A673 (cell line): ENCODE data around the gene NT5C. TPM values are rescaled to one million over a fixed set of nuclear protein-coding genes. Genes with fewer than 3 reads are reported as not detected.

Experiments used
- BruUV-seq: library from RNA; stranded (reverse); fragments of 400-500 nt; replicated peaks from 2 replicates; lab custom pipeline; 2021; lab: Mats Ljungman, UMichigan
- CTCF ChIA-PET: fragments of 300-600 bp; sonication (Branson Sonifier 250); formaldehyde crosslinking; loops from one replicate; lab custom pipeline; 2022; ENCODE audit warnings: antibody characterized with exemption; lab: Charles Lee
- POLR2A ChIA-PET: fragments of 300-600 bp; sonication (Branson Sonifier 250); formaldehyde crosslinking; loops from one replicate; lab custom pipeline; 2022; ENCODE audit warnings: antibody characterized with exemption; ENCODE audit not compliant: low non-redundant PET; lab: Charles Lee
- DNase-seq: peaks from one replicate; pipeline ENCODE4 v3.0.0-alpha.2; 2015; ENCODE audit warnings: low spot score
- H3K27ac ChIP-seq: fragments of 200-600 bp; sonication (generic); 2 replicates; pipeline ENCODE4 v1.5.1; 2016; ENCODE audit warnings: mixed run types, low read depth, mild to moderate bottlenecking, mixed read lengths, antibody characterized with exemption, low read length; ENCODE audit not compliant: poor library complexity, severe bottlenecking
- H3K27me3 ChIP-seq: fragments of 200-600 bp; sonication (generic); replicated peaks from 2 replicates; pipeline ENCODE4 v1.6.1; 2017; ENCODE audit warnings: mixed run types, low read depth, mild to moderate bottlenecking, mixed read lengths, antibody characterized with exemption, low read length; ENCODE audit not compliant: insufficient read depth, poor library complexity
- H3K36me3 ChIP-seq: fragments of 200-600 bp; sonication (generic); 2 replicates; pipeline ENCODE4 v1.6.1; 2016; ENCODE audit warnings: mixed run types, mild to moderate bottlenecking, mixed read lengths, antibody characterized with exemption, low read length; ENCODE audit not compliant: insufficient read depth, poor library complexity, severe bottlenecking
- H3K4me1 ChIP-seq: fragments of 200-600 bp; sonication (generic); 2 replicates; pipeline ENCODE4 v1.6.1; 2017; ENCODE audit warnings: mixed run types, mild to moderate bottlenecking, mixed read lengths, antibody characterized with exemption, low read length; ENCODE audit not compliant: insufficient read depth, poor library complexity, severe bottlenecking
- H3K4me3 ChIP-seq: fragments of 200-600 bp; sonication (generic); 2 replicates; pipeline ENCODE4 v1.5.1; 2016; ENCODE audit warnings: low read depth, mixed run types, mild to moderate bottlenecking, mixed read lengths, low read length; ENCODE audit not compliant: poor library complexity, severe bottlenecking
- H3K9me3 ChIP-seq: fragments of 200-600 bp; sonication (generic); 2 replicates; pipeline ENCODE4 v1.6.1; 2016; ENCODE audit warnings: mixed run types, low read depth, mild to moderate bottlenecking, mixed read lengths, antibody characterized with exemption, low read length; ENCODE audit not compliant: poor library complexity, severe bottlenecking
- CTCF ChIP-seq: fragments of 300-800, 200-600 bp; sonication (generic); conservative IDR thresholded peaks from 2 replicates; pipeline ENCODE4 v1.5.1; 2017; ENCODE audit warnings: low read depth, mild to moderate bottlenecking, antibody characterized with exemption, low read length, moderate library complexity, mixed read lengths
- EZH2 ChIP-seq: fragments of 200-600 bp; sonication (generic); IDR thresholded peaks from 2 replicates; pipeline ENCODE4 v1.6.1; 2017; ENCODE audit warnings: borderline replicate concordance, low read depth, mild to moderate bottlenecking, mixed read lengths, antibody characterized with exemption, low read length; ENCODE audit not compliant: poor library complexity, severe bottlenecking
- intact Hi-C: fragments of 100-400 bp; cut with micrococcal nuclease; formaldehyde crosslinking; loops from one replicate; pipeline ENCODE4 v1.10.0; 2022; ENCODE audit not compliant: unreplicated experiment
- total RNA-seq: library from RNA; stranded (reverse); gene quantifications from 2 replicates; pipeline ENCODE4 v1.2.3, GENCODE V29; 2021

Gene NT5C
- total RNA-seq, 1 experiment from 2014 or later, result 43.3 TPM

- CTCF ChIA-PET, result no interaction called here
- POLR2A ChIA-PET, result no interaction called here
These were observed 33.7 kb downstream of the NT5C start for GRCh38 chr17:75097865-75098264.

GRCh38 chr17:75096082-75096625, 35.4 kb downstream of the NT5C start:
- ChIA-PET CTCF (no interaction called here), POLR2A (no interaction called here)
- Histone ChIP-seq H3K27ac (no peak overlapping the region), H3K4me3 (no peak overlapping the region), H3K36me3 (no peaks in the 10 kb centered on the region), H3K9me3 (no peaks in the 10 kb centered on the region), H3K4me1 (no peaks in the 10 kb centered on the region), H3K27me3 (no peaks in the 10 kb centered on the region)
- no TSS peak for BruUV-seq
- no peak for TF ChIP-seq CTCF
- TF ChIP-seq EZH2, result no peak
- intact Hi-C loops, result no loop called here
- no peak for DNase-seq

More at GRCh38 chr17:75097865-75098264, 33.7 kb downstream of the NT5C start:
- Histone ChIP-seq H3K4me3 (no peak overlapping the region), H3K4me1 (no peaks in the 10 kb centered on the region), H3K36me3 (no peaks in the 10 kb centered on the region), H3K27ac (no peak overlapping the region), H3K9me3 (no peaks in the 10 kb centered on the region), H3K27me3 (no peaks in the 10 kb centered on the region)
- no peak for DNase-seq
- no TSS peak for BruUV-seq
- intact Hi-C loops, result no loop called here
- TF ChIP-seq EZH2 (no peak), CTCF (no peak)

- ChIA-PET CTCF (no interaction called here), POLR2A (no interaction called here)
- Histone ChIP-seq H3K9me3 (no peaks in the 10 kb centered on the region), H3K4me1 (no peaks in the 10 kb centered on the region), H3K36me3 (no peaks in the 10 kb centered on the region), H3K27me3 (no peaks in the 10 kb centered on the region), H3K4me3 (no peak overlapping the region), H3K27ac (no peak overlapping the region)
- no TSS peak for BruUV-seq
- TF ChIP-seq EZH2, result no peak
- TF ChIP-seq CTCF, result no peak
- intact Hi-C loops, result no loop called here
- no peak for DNase-seq
These were observed 36.6 kb downstream of the NT5C start for GRCh38 chr17:75094871-75095399.
